H9 (cell line): ENCODE data around the gene ARHGAP26. TPM values are rescaled to one million over a fixed set of nuclear protein-coding genes. Genes with fewer than 3 reads are reported as not detected.

Experiments used
- DNase-seq: peaks from one replicate; pipeline ENCODE4 v3.0.0-alpha.2; 2017
- H2AFZ ChIP-seq: one replicate; pipeline ENCODE4 v1.6.1; 2013; ENCODE audit warnings: mild to moderate bottlenecking, low read length, control low read depth, moderate library complexity
- H2AK5ac ChIP-seq: 2 replicates; pipeline ENCODE4 v1.6.1; 2013; ENCODE audit warnings: low read length, control low read depth, mixed read lengths; ENCODE audit not compliant: insufficient read length
- H2BK120ac ChIP-seq: one replicate; pipeline ENCODE4 v1.6.1; 2013; ENCODE audit warnings: low read depth, mild to moderate bottlenecking, low read length, control low read depth, inconsistent platforms; ENCODE audit not compliant: poor library complexity, severe bottlenecking
- H2BK12ac ChIP-seq: 2 replicates; pipeline ENCODE4 v1.6.1; 2013; ENCODE audit warnings: low read length, control low read depth, mixed read lengths, low read depth; ENCODE audit not compliant: insufficient read length
- H2BK15ac ChIP-seq: 2 replicates; pipeline ENCODE4 v1.6.1; 2013; ENCODE audit warnings: low read depth, low read length, control low read depth
- H2BK20ac ChIP-seq: one replicate; pipeline ENCODE4 v1.6.1; 2013; ENCODE audit warnings: low read depth, mild to moderate bottlenecking, low read length, control low read depth, inconsistent platforms; ENCODE audit not compliant: poor library complexity, severe bottlenecking
- H2BK5ac ChIP-seq: 2 replicates; pipeline ENCODE4 v1.6.1; 2013; ENCODE audit warnings: low read length, control low read depth, mixed read lengths; ENCODE audit not compliant: insufficient read length
- H3K14ac ChIP-seq: 2 replicates; pipeline ENCODE4 v1.6.1; 2013; ENCODE audit warnings: low read length, control low read depth; ENCODE audit not compliant: insufficient read depth
- H3K18ac ChIP-seq: 2 replicates; pipeline ENCODE4 v1.6.1; 2013; ENCODE audit warnings: low read depth, mild to moderate bottlenecking, mixed read lengths, low read length, control low read depth; ENCODE audit not compliant: insufficient read length
- H3K23ac ChIP-seq: 2 replicates; pipeline ENCODE4 v1.6.1; 2013; ENCODE audit warnings: low read length, control low read depth, mixed read lengths, low read depth; ENCODE audit not compliant: insufficient read length
- H3K23me2 ChIP-seq: 2 replicates; pipeline ENCODE4 v1.6.1; 2013; ENCODE audit warnings: low read depth, mild to moderate bottlenecking, mixed read lengths, low read length, control low read depth; ENCODE audit not compliant: insufficient read length, poor library complexity, severe bottlenecking
- H3K27ac ChIP-seq: 2 replicates; pipeline ENCODE4 v1.5.1; 2013; ENCODE audit warnings: low read length, control low read depth, mixed read lengths, low read depth; ENCODE audit not compliant: insufficient read length
- H3K27me3 ChIP-seq: 2 replicates; pipeline ENCODE4 v1.6.1; 2013; ENCODE audit warnings: low read length, control low read depth, inconsistent platforms; ENCODE audit not compliant: insufficient read depth
- H3K4ac ChIP-seq: 2 replicates; pipeline ENCODE4 v1.6.1; 2013; ENCODE audit warnings: low read depth, mild to moderate bottlenecking, control low read depth, inconsistent platforms, low read length, moderate library complexity
- H3K4me1 ChIP-seq: 2 replicates; pipeline ENCODE4 v1.6.1; 2013; ENCODE audit warnings: low read length, control low read depth, inconsistent platforms; ENCODE audit not compliant: insufficient read depth
- H3K4me2 ChIP-seq: 2 replicates; pipeline ENCODE4 v1.6.1; 2013; ENCODE audit warnings: low read length, control low read depth, mixed read lengths; ENCODE audit not compliant: insufficient read length, insufficient read depth
- H3K56ac ChIP-seq: 2 replicates; pipeline ENCODE4 v1.6.1; 2013; ENCODE audit warnings: low read depth, mild to moderate bottlenecking, mixed read lengths, low read length, control low read depth; ENCODE audit not compliant: insufficient read length
- H3K79me1 ChIP-seq: 2 replicates; pipeline ENCODE4 v1.6.1; 2013; ENCODE audit warnings: low read depth, mild to moderate bottlenecking, moderate library complexity, low read length, control low read depth, inconsistent platforms; ENCODE audit not compliant: insufficient read depth, poor library complexity, severe bottlenecking
- H3K79me2 ChIP-seq: 2 replicates; pipeline ENCODE4 v1.6.1; 2013; ENCODE audit warnings: low read length, control low read depth, inconsistent platforms; ENCODE audit not compliant: insufficient read depth
- H3K9ac ChIP-seq: 2 replicates; pipeline ENCODE4 v1.6.1; 2013; ENCODE audit warnings: low read length, control low read depth, mixed read lengths; ENCODE audit not compliant: insufficient read length; ENCODE audit errors: extremely low read depth
- H3K9me3 ChIP-seq: one replicate; pipeline ENCODE4 v1.6.1; 2013; ENCODE audit warnings: low read depth, low read length, inconsistent platforms; ENCODE audit not compliant: control insufficient read depth
- H3T11ph ChIP-seq: one replicate; pipeline ENCODE4 v1.6.1; 2013; ENCODE audit warnings: mild to moderate bottlenecking, low read length, control low read depth, inconsistent platforms
- H4K20me1 ChIP-seq: one replicate; pipeline ENCODE4 v1.6.1; 2013; ENCODE audit not compliant: control insufficient read depth, insufficient read length, insufficient read depth
- H4K5ac ChIP-seq: 2 replicates; pipeline ENCODE4 v1.6.1; 2013; ENCODE audit warnings: low read depth, mild to moderate bottlenecking, mixed read lengths, low read length, control low read depth; ENCODE audit not compliant: insufficient read length
- H4K8ac ChIP-seq: replicated peaks from 2 replicates; pipeline ENCODE4 v1.6.1; 2013; ENCODE audit warnings: low read length, control low read depth, mixed read lengths, low read depth; ENCODE audit not compliant: insufficient read length
- H4K91ac ChIP-seq: 2 replicates; pipeline ENCODE4 v1.6.1; 2013; ENCODE audit warnings: low read depth, mild to moderate bottlenecking, moderate library complexity, mixed read lengths, low read length, control low read depth; ENCODE audit not compliant: insufficient read length
- H3K27ac Mint-ChIP-seq, 3 experiments: 2 replicates in 2 of 3; 3 replicates in 1 of 3; pipeline ENCODE4 v1.8.0; 2020 to 2021; ENCODE audit warnings: mixed read lengths in 3 of 3, mild to moderate bottlenecking in 1 of 3, moderate library complexity in 1 of 3
- H3K27me3 Mint-ChIP-seq: 2 replicates; pipeline ENCODE4 v1.8.0; 2021; ENCODE audit warnings: low read depth, mild to moderate bottlenecking, moderate library complexity, mixed read lengths
- H3K36me3 Mint-ChIP-seq, 3 experiments: 2 replicates in 2 of 3; 3 replicates in 1 of 3; pipeline ENCODE4 v1.8.0; 2020 to 2021; ENCODE audit warnings: low read depth in 3 of 3, mixed read lengths in 3 of 3; ENCODE audit not compliant: insufficient read depth in 1 of 3
- H3K4me1 Mint-ChIP-seq, 2 experiments: 2 replicates each; pipeline ENCODE4 v1.8.0; 2020; ENCODE audit warnings: mixed read lengths in 2 of 2
- H3K4me3 Mint-ChIP-seq, 2 experiments: 2 replicates in 1 of 2; 3 replicates in 1 of 2; pipeline ENCODE4 v1.8.0; 2020 to 2021; ENCODE audit warnings: mild to moderate bottlenecking in 2 of 2, mixed read lengths in 2 of 2, moderate library complexity in 1 of 2
- H3K9me3 Mint-ChIP-seq, 2 experiments: 2 replicates in 1 of 2; 3 replicates in 1 of 2; pipeline ENCODE4 v1.8.0; 2020; ENCODE audit warnings: mild to moderate bottlenecking in 2 of 2, mixed read lengths in 2 of 2, moderate library complexity in 1 of 2
- total RNA-seq: library from RNA; stranded (reverse); gene quantifications from 2 replicates; pipeline ENCODE4 v1.2.1, GENCODE V29; 2021
- TF ChIP-seq, protein P1 (sequence below): fragments of 200-600 bp; sonication (generic); conservative IDR thresholded peaks from 3 replicates; pipeline ENCODE4 v1.8.0; 2021; ENCODE audit warnings: antibody characterized with exemption, mild to moderate bottlenecking

The ARHGAP26 gene
- total RNA-seq, 1 experiment from 2014 or later: 13.8 TPM

GRCh38 chr5:143006501-143006900 is 236.3 kb downstream of the ARHGAP26 start:
- H2BK20ac ChIP-seq: no peak overlapping the region
- Mint-ChIP-seq H3K27me3 (no peaks in the 10 kb centered on the region), H3K4me1 (peaks cover 10 to 16% of the 10 kb centered on the region in 2 experiments), H3K4me3 (no peak overlapping the region), H3K36me3 (no peaks in the 10 kb centered on the region), H3K27ac (no peak overlapping the region), H3K9me3 (no peaks in the 10 kb centered on the region)
- no peaks in the 10 kb centered on the region for H3K79me1 ChIP-seq
- H4K20me1 ChIP-seq: no peaks in the 10 kb centered on the region
- TF ChIP-seq, protein P1, sequence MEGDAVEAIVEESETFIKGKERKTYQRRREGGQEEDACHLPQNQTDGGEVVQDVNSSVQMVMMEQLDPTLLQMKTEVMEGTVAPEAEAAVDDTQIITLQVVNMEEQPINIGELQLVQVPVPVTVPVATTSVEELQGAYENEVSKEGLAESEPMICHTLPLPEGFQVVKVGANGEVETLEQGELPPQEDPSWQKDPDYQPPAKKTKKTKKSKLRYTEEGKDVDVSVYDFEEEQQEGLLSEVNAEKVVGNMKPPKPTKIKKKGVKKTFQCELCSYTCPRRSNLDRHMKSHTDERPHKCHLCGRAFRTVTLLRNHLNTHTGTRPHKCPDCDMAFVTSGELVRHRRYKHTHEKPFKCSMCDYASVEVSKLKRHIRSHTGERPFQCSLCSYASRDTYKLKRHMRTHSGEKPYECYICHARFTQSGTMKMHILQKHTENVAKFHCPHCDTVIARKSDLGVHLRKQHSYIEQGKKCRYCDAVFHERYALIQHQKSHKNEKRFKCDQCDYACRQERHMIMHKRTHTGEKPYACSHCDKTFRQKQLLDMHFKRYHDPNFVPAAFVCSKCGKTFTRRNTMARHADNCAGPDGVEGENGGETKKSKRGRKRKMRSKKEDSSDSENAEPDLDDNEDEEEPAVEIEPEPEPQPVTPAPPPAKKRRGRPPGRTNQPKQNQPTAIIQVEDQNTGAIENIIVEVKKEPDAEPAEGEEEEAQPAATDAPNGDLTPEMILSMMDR: no peak
- no peak overlapping the region for H3K27ac ChIP-seq
- H2BK12ac ChIP-seq: no peak overlapping the region
- no peak overlapping the region for H2AK5ac ChIP-seq
- H3K27me3 ChIP-seq: no peaks in the 10 kb centered on the region
- H4K8ac ChIP-seq: no peak overlapping the region
- no peak overlapping the region for H3T11ph ChIP-seq
- no peak overlapping the region for H4K91ac ChIP-seq
- no peak overlapping the region for H2BK120ac ChIP-seq
- H3K23ac ChIP-seq: no peak overlapping the region
- H3K18ac ChIP-seq: no peak overlapping the region
- no peak overlapping the region for H3K4me2 ChIP-seq
- no peaks in the 10 kb centered on the region for H3K23me2 ChIP-seq
- no peaks in the 10 kb centered on the region for H3K79me2 ChIP-seq
- H3K56ac ChIP-seq: no peak overlapping the region
- no peak overlapping the region for H4K5ac ChIP-seq
- H3K4me1 ChIP-seq: peaks cover 6% of the 10 kb centered on the region; the same call in 1 of the 2 replicates
- no peak for DNase-seq
- H2BK5ac ChIP-seq: no peak overlapping the region
- no peak overlapping the region for H3K14ac ChIP-seq
- no peaks in the 10 kb centered on the region for H3K9me3 ChIP-seq
- no peak overlapping the region for H3K4ac ChIP-seq
- H3K9ac ChIP-seq: no peak overlapping the region
- no peak overlapping the region for H2AFZ ChIP-seq
- no peak overlapping the region for H2BK15ac ChIP-seq
